GM18498 (cell line): ENCODE measurements around the gene GOLPH3L.
"Not testable (repeated sequence)": the region's sequence is repeated elsewhere in the genome, so short reads cannot be mapped to it uniquely, and the experiment has no call there.

Source experiments
- ATAC-seq: cut with Tn5 transposase; IDR thresholded peaks from one replicate; pipeline ENCODE4 v1.9.1; 2021; ENCODE audit warnings: mild to moderate bottlenecking, moderate library complexity; ENCODE audit not compliant: unreplicated experiment

Gene GOLPH3L

DNA sequence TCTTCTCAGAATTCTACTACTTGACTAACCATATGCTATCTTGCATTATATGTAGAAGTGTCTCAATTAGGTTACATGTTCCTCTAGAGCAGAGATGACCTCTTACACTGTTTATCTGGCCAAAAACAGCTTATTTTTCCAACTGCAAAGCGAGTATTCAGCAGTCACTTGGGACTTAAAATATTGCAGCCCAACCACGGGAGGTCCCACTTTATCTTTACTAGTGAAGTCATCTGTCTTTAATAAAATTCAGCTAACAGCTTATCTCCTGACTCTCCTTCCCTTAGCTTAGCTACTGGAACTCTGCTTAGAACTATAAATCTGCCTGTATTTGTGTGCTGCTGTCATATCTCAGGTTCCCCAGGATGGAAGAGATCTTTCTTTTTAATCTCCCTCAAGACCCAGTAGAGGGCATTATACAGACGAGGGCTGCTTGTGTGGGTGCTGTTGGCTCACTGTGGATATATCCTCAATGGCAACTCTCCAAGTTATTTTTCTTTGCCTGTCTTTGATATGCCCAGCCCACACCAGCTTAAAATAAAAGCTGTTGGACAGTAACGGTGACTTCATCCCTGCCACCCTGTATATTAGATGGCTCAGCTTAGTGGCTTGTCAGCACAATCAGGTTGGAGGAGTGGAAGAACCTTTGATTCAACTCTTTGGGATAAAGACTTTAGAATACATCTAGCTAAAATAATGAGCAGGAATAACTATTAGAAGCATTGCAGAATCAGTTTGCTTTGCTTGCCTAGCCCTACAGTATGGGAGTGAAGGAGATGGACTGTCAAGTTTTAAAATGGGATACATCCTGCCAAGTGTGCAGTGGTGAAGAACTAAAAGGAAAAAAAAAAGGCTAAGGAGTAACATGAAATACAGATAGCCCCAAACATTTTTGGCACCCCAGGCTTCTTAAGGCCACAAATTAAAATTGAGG is 77.1 kb downstream of the GOLPH3L start:
- ATAC-seq, result no peak

DNA sequence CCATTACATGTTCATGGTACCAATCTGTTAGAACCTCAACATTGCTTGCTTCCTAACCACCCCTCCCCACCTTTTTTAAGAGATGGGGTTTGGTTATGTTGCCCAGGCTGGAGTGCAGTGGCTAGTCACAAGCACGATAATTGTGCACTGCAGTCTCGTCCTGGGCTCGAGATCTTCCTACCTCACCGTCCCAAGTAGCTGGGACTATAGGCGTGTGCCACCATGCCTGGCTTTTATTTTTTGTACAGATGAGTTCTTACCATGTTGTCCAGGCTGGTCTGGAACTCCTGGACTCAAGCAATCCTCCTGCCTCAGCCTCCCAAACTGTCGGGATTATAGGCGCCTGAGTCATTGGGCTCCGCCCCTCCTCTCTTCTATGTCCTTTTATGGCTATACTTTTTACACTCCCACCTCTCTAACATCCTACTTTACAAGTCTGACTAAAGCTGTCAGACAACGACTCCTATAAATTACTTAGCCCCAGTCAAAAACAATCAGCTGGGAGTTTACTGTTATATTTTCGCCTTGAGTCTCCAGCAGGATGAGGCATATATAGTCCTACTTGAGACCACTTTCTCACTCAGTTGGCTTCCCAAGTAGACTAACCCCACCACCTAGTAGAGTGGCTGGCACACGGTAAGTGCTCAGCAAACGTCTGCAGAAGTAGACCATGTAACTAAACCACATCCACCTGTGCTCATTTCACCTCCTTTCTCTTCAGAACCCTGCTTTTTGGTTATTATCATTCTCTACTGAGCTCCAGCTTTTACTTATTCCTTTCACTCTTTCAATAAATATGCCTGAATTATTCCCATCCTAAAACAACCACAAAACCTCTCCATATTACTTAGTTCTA is 81.4 kb downstream of the GOLPH3L start:
- no peak for ATAC-seq

DNA sequence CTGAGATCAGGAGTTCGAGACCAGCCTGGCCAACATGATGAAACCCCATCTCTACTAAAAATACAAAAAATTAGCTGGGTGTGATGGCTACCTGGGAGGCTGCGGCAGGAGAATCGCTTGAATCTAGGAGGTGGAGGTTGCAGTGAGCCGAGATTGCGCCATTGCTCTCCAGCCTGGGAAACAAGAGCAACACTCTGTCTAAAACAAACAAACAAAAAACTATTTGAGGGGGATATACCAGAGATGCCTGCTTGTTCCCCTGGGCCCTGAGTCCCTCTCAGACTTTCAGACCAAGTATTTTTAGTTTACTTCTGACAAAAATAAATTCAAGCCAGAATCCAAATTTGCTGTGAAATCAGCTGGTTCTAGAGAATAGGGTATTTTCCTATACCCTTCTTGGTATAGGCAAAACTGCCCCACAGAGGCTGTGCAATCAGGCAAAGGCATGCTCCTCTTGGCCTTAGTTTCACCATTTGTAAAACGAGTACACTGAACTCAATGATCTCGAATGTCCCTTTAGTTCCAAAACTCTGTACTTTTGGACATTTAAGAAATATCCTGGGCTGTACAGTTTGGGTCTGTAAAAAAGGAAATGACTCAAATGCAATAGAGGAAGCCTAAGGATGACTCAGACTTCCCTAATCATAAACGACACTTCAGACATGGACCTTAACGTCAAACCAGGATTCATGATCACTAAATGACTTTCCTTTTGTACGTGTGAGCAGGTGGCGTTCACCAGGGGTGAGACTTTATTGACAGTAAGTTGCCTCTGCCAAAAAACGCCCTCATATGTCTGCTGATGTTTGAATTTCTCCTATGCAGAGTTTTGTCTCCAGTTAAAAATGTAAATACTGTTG is 83.7 kb downstream of the GOLPH3L start:
- ATAC-seq, result peak; percentile 52

GRCh38 chr1:150612014-150612345 is 85.0 kb downstream of the GOLPH3L start:
- peak; percentile 2 for ATAC-seq

DNA sequence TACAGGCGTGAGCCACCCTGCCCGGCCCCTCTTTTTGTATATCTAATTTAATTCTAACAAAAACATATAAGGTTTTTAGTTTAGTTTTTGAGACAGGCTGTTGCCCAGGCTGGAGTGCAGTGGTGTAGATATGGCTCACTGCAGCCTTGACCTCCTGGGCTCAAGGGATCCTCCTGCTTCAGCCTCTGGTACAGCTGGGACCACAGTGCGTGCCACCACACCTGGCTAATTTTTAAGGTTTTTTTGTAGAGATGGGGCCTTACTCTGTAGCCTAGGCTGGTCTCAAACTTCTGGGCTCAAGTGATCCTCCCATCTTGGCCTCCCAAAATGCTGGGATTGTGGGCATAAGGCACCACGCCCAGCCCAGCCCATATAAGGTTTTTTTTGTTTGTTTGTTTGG is 86.4 kb downstream of the GOLPH3L start:
- ATAC-seq, result no peak

GRCh38 chr1:150609732-150610131 is 87.2 kb downstream of the GOLPH3L start:
- ATAC-seq, result no peak

GRCh38 chr1:150606463-150607142 is 90.4 kb downstream of the GOLPH3L start:
- ATAC-seq, result no peak

DNA sequence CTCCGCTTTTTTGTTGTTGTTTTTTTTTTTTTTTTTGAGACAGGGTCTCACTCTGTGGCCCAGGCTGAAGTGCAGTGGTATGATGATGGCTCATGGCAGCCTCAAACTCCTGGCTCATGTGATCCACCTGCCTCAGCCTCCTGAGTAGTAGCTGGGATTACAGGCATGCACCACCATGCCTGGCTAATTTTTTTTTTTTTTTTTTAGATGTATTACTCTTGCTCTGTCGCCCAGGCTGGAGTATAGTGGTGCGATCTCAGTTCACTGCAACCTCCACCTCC is 91.6 kb downstream of the GOLPH3L start:
- not testable (repeated sequence) for ATAC-seq

DNA sequence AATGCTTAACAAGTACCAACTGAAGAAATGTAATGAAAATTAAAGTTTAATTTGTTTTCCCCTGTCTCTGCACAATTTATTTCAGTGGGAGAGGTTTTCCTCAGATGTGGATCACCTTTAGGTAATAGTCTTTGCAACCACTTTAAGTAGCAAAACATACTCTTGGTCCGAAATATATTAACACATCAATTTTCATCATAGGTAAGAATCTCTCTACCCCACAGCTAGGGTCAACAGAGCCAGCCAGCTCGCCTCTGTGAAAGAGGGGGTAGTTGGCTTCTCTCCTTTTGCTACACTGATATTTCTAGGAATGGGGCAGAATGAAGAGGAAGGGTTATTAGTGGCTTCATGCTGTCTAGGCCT is 92.7 kb downstream of the GOLPH3L start:
- no peak for ATAC-seq

DNA sequence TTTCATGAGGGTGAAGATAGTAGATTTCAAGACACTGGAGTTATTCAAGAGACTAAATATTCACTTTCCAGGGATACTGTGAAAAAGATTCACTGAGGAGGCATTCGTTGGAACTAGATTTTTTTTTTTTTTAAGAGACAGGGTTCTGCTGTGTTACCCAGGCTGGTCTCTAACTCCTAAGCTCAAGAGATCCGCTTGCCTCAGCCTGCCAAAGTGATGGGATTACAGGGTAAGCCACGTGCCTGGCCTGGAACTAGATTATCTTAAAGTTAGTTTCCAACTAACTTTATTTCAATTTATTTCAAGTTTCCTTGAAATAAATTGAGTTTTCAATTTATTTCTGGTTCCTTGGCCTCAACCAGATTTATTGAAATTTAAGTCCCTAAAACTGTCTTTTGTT is 93.2 kb downstream of the GOLPH3L start:
- no peak for ATAC-seq

- ATAC-seq, result not testable (repeated sequence)
These were observed 94.6 kb downstream of the GOLPH3L start for GRCh38 chr1:150602372-150602771.

- ATAC-seq, result no peak
These were observed 95.4 kb downstream of the GOLPH3L start for GRCh38 chr1:150601540-150601939.

GRCh38 chr1:150598346-150598745 is 98.6 kb downstream of the GOLPH3L start:
- ATAC-seq, result not testable (repeated sequence)

GRCh38 chr1:150596976-150597375 is 100.0 kb downstream of the GOLPH3L start:
- no peak for ATAC-seq
